ENCODE results near the gene MED13L. TPM values are rescaled to one million over a fixed set of nuclear protein-coding genes. Genes with fewer than 3 reads are reported as not detected.

Gene MED13L
- total RNA-seq, 4 donors from 2014 or later, result 126 to 194 (median 154) TPM

DNA sequence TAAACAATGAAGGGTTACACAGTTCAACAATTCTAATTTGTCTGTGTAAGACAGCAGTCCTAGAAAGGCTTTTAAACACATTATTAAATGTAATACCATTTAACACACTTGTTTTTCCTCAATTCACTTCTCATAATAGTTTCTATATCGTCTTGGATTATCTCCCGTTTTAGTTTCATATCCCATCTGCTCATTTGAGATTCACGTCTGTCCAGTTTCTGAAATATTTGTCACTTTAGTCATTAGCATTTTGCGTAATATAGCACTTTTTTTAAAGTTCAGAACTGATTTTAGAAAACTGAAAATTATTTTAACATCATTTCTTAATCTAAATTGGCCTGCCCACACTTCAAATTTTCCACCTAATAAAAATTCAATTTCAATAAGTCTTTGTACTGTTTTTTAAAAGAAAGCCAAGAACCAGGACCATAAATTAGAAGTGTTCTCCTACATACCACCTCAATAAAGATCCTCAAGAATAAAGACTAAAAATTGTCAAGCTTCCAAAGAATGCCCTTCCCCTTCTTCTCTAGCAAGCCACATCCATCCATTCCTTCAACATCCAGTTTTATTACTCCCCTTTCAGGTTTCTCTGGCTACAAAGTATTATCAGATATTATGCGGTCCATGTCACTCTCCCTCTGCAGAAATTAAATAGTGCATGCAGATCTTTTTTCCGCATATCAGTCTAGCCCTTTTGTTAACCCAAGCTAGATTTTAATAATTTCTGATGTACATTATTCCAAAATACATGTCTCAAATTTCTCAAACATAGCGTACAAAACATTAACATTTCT lies 11.9 kb downstream of the MED13L start:
- Histone ChIP-seq H3K27me3 (no peaks in the 10 kb centered on the region), H3K4me3 (no peak overlapping the region), H3K36me3 (no peaks in the 10 kb centered on the region), H3K4me1 (peaks cover 25 to 80% (median 68%) of the 10 kb centered on the region in 4 donors), H3K27ac (no peak overlapping the region), H3K9me3 (no peaks in the 10 kb centered on the region)
- in situ Hi-C loops (cut with MboI; ENCODE audit: low pct_ligation_motif_present in 1 of 4, low pct_unique_long_range_greater_than_20kb in 1 of 4, low sequenced_read_pairs in 3 of 4), result no loop called here
- WGBS, 2 donors (ENCODE audit: low coverage in 1 of 2), result 76 to 79% methylated on average over 7 of the region's 7 CpGs
- DNase-seq, result no peak
- intact Hi-C loops (cut with DNase I; ENCODE audit: low total_unique reads), result no loop called here
- TF ChIP-seq POLR2AphosphoS5 (IDR thresholded peaks at IDR 0.05) (no peak), POLR2A (IDR thresholded peaks at IDR 0.05) (no peak), EP300 (IDR thresholded peaks at IDR 0.05; ENCODE audit: low read depth) (no peak), CTCF (IDR thresholded peaks at IDR 0.05) (no peak)

DNA sequence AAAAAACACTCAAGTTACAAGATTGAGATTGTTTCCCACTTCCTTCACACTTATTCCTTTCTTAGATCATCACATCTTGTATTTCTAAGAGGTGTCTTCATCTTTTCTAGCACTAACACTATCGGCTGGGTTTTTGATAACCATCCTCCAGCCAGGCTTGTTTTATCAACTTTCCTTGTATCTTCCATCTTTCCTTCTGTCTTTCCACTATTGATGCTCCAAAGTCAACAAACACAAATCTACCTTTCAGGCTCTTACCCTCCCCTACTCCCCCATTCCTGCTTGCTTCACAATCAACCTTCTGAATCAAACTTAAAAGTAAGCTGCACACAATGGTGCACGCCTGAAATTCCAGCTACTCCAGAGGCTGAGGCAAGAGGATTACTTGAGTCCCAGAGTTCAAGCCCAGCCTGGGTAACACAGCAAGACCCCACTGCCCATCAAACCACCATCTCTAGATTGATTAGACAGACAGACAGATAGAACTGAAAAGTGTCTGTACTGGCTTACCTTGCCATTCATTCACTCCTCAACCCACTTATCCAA lies 12.9 kb downstream of the MED13L start:
- TF ChIP-seq EP300 (IDR thresholded peaks at IDR 0.05; ENCODE audit: low read depth) (no peak), CTCF (IDR thresholded peaks at IDR 0.05) (no peak), POLR2A (IDR thresholded peaks at IDR 0.05) (no peak)
- intact Hi-C loops (cut with DNase I; ENCODE audit: low total_unique reads), result no loop called here
- H3K36me3 ChIP-seq, result no peaks in the 10 kb centered on the region
- in situ Hi-C loops (cut with MboI; ENCODE audit: low pct_ligation_motif_present in 1 of 4, low pct_unique_long_range_greater_than_20kb in 1 of 4, low sequenced_read_pairs in 3 of 4), result no loop called here
- no peaks in the 10 kb centered on the region for H3K9me3 ChIP-seq
- 75 to 78% methylated on average over 2 of the region's 2 CpGs for WGBS, 2 donors (ENCODE audit: low coverage in 1 of 2)
- DNase-seq, result no peak
- H3K27ac ChIP-seq, result no peak overlapping the region
- peaks cover 25 to 72% (median 66%) of the 10 kb centered on the region in 4 donors for H3K4me1 ChIP-seq
- no peak overlapping the region for H3K4me3 ChIP-seq
- H3K27me3 ChIP-seq, result no peaks in the 10 kb centered on the region

- Histone ChIP-seq H3K4me3 (no peak overlapping the region), H3K4me1 (peaks cover 29 to 70% (median 65%) of the 10 kb centered on the region in 4 donors), H3K9me3 (no peaks in the 10 kb centered on the region), H3K36me3 (no peaks in the 10 kb centered on the region), H3K27ac (no peak overlapping the region), H3K27me3 (no peaks in the 10 kb centered on the region)
- DNase-seq, result no peak
- intact Hi-C loops (cut with DNase I; ENCODE audit: low total_unique reads), result no loop called here
- WGBS, 2 donors (ENCODE audit: low coverage in 1 of 2), result 41 to 71% methylated on average over 2 of the region's 2 CpGs
- in situ Hi-C loops (cut with MboI; ENCODE audit: low pct_ligation_motif_present in 1 of 4, low pct_unique_long_range_greater_than_20kb in 1 of 4, low sequenced_read_pairs in 3 of 4), result no loop called here
- no peak for TF ChIP-seq EP300 (IDR thresholded peaks at IDR 0.05; ENCODE audit: low read depth)
- TF ChIP-seq POLR2A (IDR thresholded peaks at IDR 0.05), result no peak
- TF ChIP-seq POLR2AphosphoS5 (IDR thresholded peaks at IDR 0.05), result no peak
- no peak for TF ChIP-seq CTCF (IDR thresholded peaks at IDR 0.05)
These were observed 13.6 kb downstream of the MED13L start for GRCh38 chr12:116263844-116264243.

DNA sequence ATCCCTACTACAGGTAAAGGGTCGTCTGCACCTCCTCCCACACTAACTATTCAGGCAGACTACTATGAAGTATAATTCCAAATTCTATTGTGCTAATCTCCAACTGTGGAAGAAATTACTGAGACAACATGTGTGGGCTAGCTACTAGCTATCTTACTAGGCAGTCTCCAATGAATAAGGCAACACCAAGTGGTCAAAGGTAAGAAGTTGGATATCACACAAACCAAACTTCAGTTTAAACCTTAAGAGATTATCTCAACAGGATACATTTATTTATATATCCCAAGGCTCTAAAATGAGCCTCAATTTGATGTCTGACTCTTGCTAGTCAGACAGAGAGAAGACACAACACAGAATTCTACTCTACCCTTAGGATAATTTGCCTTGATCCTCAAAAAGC lies 14.1 kb downstream of the MED13L start:
- H3K4me3 ChIP-seq, result no peak overlapping the region
- 42 to 55% methylated on average over 1 of the region's 1 CpG for WGBS, 2 donors (ENCODE audit: low coverage in 1 of 2)
- intact Hi-C loops (cut with DNase I; ENCODE audit: low total_unique reads), result no loop called here
- DNase-seq, result no peak
- no peaks in the 10 kb centered on the region for H3K36me3 ChIP-seq
- no peaks in the 10 kb centered on the region for H3K9me3 ChIP-seq
- no peaks in the 10 kb centered on the region for H3K27me3 ChIP-seq
- in situ Hi-C loops (cut with MboI; ENCODE audit: low pct_ligation_motif_present in 1 of 4, low pct_unique_long_range_greater_than_20kb in 1 of 4, low sequenced_read_pairs in 3 of 4), result no loop called here
- no peak overlapping the region for H3K27ac ChIP-seq
- H3K4me1 ChIP-seq, result peaks cover 29 to 70% (median 65%) of the 10 kb centered on the region in 4 donors
- TF ChIP-seq CTCF (IDR thresholded peaks at IDR 0.05) (no peak), POLR2A (IDR thresholded peaks at IDR 0.05) (no peak), POLR2AphosphoS5 (IDR thresholded peaks at IDR 0.05) (no peak), EP300 (IDR thresholded peaks at IDR 0.05; ENCODE audit: low read depth) (no peak)

Data from transverse colon (tissue), 4 donors.